Stomach (tissue), 4 donors: ENCODE measurements around the gene TMED5.

Experiments
- CTCF ChIP-seq, 7 experiments: fragments of 450-650 bp in 4 of 7; fragments of 200-600 bp in 3 of 7; sonication (generic) in 3 of 7; IDR thresholded peaks; one replicate each; pipeline ENCODE4 v1.5.1; 2016 to 2019; ENCODE audit warnings: antibody characterized with exemption in 7 of 7, control low read depth in 2 of 7, mild to moderate bottlenecking in 1 of 7
- POLR2A ChIP-seq, 4 donors: fragments of 450-650 bp; IDR thresholded peaks; one replicate each; pipeline ENCODE4 v1.6.1; 2016; ENCODE audit warnings: antibody characterized with exemption in 4 of 4, control low read depth in 2 of 4, mild to moderate bottlenecking in 1 of 4, moderate library complexity in 1 of 4

DNA sequence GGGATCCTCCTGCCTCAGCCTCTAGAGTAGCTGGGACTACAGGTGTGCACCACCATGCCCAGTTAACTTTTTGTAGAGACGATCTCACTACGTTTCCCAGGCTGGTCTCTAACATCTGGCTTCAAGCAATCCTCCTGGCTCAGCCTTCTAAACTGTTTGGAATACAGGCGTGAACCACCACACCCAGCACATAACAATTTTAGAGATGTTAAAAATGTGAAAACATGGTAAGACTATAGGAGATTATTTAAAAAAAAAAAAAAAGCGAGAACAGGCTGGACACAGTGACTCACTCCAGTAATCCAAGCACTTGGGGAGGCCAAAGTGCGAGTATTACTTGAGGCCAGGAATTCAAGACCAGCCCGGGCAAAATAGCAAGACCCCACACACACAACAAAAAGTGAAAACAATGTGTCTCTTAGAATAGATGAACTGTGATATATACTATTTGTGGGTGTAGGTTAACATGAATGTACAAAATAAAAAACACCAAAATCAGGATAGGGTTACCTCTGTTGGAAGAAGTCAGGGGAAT lies 19.9 kb upstream of the TMED5 start:
- TF ChIP-seq CTCF (IDR thresholded peaks at IDR 0.05), result no peak
- no peak for TF ChIP-seq POLR2A (IDR thresholded peaks at IDR 0.05)
